Measurements from ENCODE around the gene CCDC196. TPM values are rescaled to one million over a fixed set of nuclear protein-coding genes. Genes with fewer than 3 reads are reported as not detected.
"Not testable (repeated sequence)": the region's sequence is repeated elsewhere in the genome, so short reads cannot be mapped to it uniquely, and the experiment has no call there.

Gene CCDC196
- total RNA-seq, 2 donors from 2014 or later = 0.82 to 1.3 TPM

GRCh38 chr14:66541627-66542026, 55.5 kb downstream of the CCDC196 start:
- no peak overlapping the region for H3K9ac ChIP-seq (ENCODE audit: low read depth in 2 of 2, low read length in 2 of 2)
- H3K4me1 ChIP-seq = no peaks in the 10 kb centered on the region
- no peaks in the 10 kb centered on the region for H3K27me3 ChIP-seq
- no peak overlapping the region for H3K27ac ChIP-seq
- no peaks in the 10 kb centered on the region for H3K9me3 ChIP-seq
- no peaks in the 10 kb centered on the region for H3K36me3 ChIP-seq
- intact Hi-C loops (cut with DNase I) = no loop called here
- TF ChIP-seq CTCF (IDR thresholded peaks at IDR 0.05) = no peak
- no peak for DNase-seq
- no peak overlapping the region for H3K4me3 ChIP-seq

- no peak overlapping the region for H3K9ac ChIP-seq (ENCODE audit: low read depth in 2 of 2, low read length in 2 of 2)
- no peaks in the 10 kb centered on the region for H3K27me3 ChIP-seq
- intact Hi-C loops (cut with DNase I) = no loop called here
- no peaks in the 10 kb centered on the region for H3K9me3 ChIP-seq
- DNase-seq = no peak
- no peak overlapping the region for H3K4me3 ChIP-seq
- no peak for TF ChIP-seq CTCF (IDR thresholded peaks at IDR 0.05)
- no peaks in the 10 kb centered on the region for H3K4me1 ChIP-seq
- H3K36me3 ChIP-seq = no peaks in the 10 kb centered on the region
- H3K27ac ChIP-seq = no peak overlapping the region
These were observed 57.8 kb downstream of the CCDC196 start for GRCh38 chr14:66543996-66544395.

- intact Hi-C loops (cut with DNase I); H3K4me3 ChIP-seq; H3K9ac ChIP-seq (ENCODE audit: low read depth in 2 of 2, low read length in 2 of 2); DNase-seq; H3K36me3 ChIP-seq; H3K9me3 ChIP-seq; H3K27ac ChIP-seq; H3K27me3 ChIP-seq; H3K4me1 ChIP-seq: not testable (repeated sequence)
These were observed 59.0 kb downstream of the CCDC196 start for GRCh38 chr14:66545191-66545590.

- H3K4me1 ChIP-seq; H3K27ac ChIP-seq; DNase-seq; H3K4me3 ChIP-seq; H3K9ac ChIP-seq (ENCODE audit: low read depth in 2 of 2, low read length in 2 of 2); intact Hi-C loops (cut with DNase I); H3K9me3 ChIP-seq; H3K27me3 ChIP-seq; H3K36me3 ChIP-seq: not testable (repeated sequence)
These were observed 59.6 kb downstream of the CCDC196 start for GRCh38 chr14:66545751-66546150.

Other genes starting within 250 kb of the CCDC196 start
- gene GPHN, start 21.8 kb downstream of the CCDC196 start, total RNA-seq = 10 to 100 TPM; 32.0 to 45.2 TPM